Tibial nerve (tissue), 4 donors: ENCODE results near the gene C2orf81. TPM values are rescaled to one million over a fixed set of nuclear protein-coding genes. Genes with fewer than 3 reads are reported as not detected.

ENCODE experiments used
- DNase-seq, 2 donors: peaks; one replicate each; pipeline ENCODE4 v3.0.0-alpha.2; 2019; ENCODE audit warnings: low spot score in 2 of 2
- H3K27ac ChIP-seq, 4 donors: fragments of 200-600 bp; sonication (generic) in 3 of 4; one replicate each; pipeline ENCODE4 v1.5.1; 2017 to 2019; ENCODE audit warnings: mild to moderate bottlenecking in 1 of 4
- H3K27me3 ChIP-seq, 2 donors: fragments of 200-600 bp; sonication (generic) in 1 of 2; one replicate each; pipeline versions ENCODE4 v1.5.1 to v1.6.0; 2017 to 2019
- H3K36me3 ChIP-seq, 3 donors: fragments of 200-600 bp; sonication (generic); one replicate each; pipeline ENCODE4 v1.5.1; 2018 to 2019
- H3K4me1 ChIP-seq, 4 donors: fragments of 200-600 bp; sonication (generic) in 3 of 4; one replicate each; pipeline ENCODE4 v1.5.1; 2017 to 2019
- H3K4me3 ChIP-seq, 4 donors: fragments of 200-600 bp; sonication (generic) in 3 of 4; one replicate each; pipeline ENCODE4 v1.5.1; 2017 to 2019; ENCODE audit warnings: mild to moderate bottlenecking in 1 of 4, moderate library complexity in 1 of 4
- H3K9me3 ChIP-seq, 4 donors: fragments of 200-600 bp; sonication (generic) in 3 of 4; one replicate each; pipeline ENCODE4 v1.5.1; 2017 to 2019
- EP300 ChIP-seq, 2 donors: sonication (generic); formaldehyde crosslinking; IDR thresholded peaks; one replicate each; pipeline ENCODE4 v1.6.1; 2017; ENCODE audit warnings: antibody characterized with exemption in 2 of 2, mild to moderate bottlenecking in 1 of 2
- POLR2A ChIP-seq, 2 donors: fragments of 450-650 bp; IDR thresholded peaks; one replicate each; pipeline ENCODE4 v1.6.1; 2017; ENCODE audit warnings: antibody characterized with exemption in 2 of 2, mild to moderate bottlenecking in 2 of 2, moderate library complexity in 2 of 2
- whole genome bisulfite sequencing, 2 donors: methylation state at CpG; one replicate each; pipeline ENCODE4 v1.1.5; 2018; 5-methylcytosine and 5-hydroxymethylcytosine counted together
- total RNA-seq, 4 donors: library from RNA; depleted of rRNA; stranded (reverse); fragments of >200 nt; gene quantifications; one replicate each; pipeline ENCODE4 v1.1.0, GENCODE V29; 2016
- TF ChIP-seq, protein P1 (sequence below), 5 experiments: fragments of 200-600 bp in 3 of 5; fragments of 450-650 bp in 2 of 5; sonication (generic) in 3 of 5; IDR thresholded peaks; one replicate each; pipeline ENCODE4 v1.5.1; 2016 to 2019; ENCODE audit warnings: antibody characterized with exemption in 5 of 5, mild to moderate bottlenecking in 3 of 5, moderate library complexity in 2 of 5

Gene C2orf81
- total RNA-seq, 4 donors from 2014 or later = 4.5 to 14.4 (median 5.3) TPM

DNA sequence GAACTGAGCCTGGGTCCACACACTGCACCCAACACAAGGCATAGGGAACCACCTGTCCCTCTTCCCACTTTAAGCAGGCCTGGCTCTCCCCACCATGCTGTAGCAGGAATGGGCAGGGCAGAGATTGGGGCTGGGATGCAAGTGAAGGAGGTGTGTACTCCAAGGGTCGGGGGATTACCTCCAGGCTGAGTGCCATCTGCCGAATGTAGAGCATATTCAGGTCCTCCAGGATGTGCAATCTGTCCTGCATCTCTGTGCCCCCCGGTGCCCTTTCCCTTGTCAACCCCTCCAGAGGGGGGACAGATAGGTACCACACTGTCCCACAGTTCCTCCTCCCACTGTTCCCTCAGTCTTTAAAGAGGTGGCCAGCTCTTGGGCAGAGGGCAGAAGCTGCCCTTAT, 18.0 kb upstream of the C2orf81 start:
- H3K9me3 ChIP-seq = no peaks in the 10 kb centered on the region
- H3K36me3 ChIP-seq = peaks cover 0 to 5% (median 0%) of the 10 kb centered on the region in 3 donors
- WGBS, 2 donors = 26 to 29% methylated on average over 3 of the region's 3 CpGs
- peak overlapping the region; percentile 45 to 66 (median 56) for H3K4me3 ChIP-seq
- peaks cover 0 to 87% (median 11%) of the 10 kb centered on the region in 4 donors for H3K4me1 ChIP-seq
- TF ChIP-seq EP300 (IDR thresholded peaks at IDR 0.05) (no peak), POLR2A (IDR thresholded peaks at IDR 0.05) (no peak)
- TF ChIP-seq, protein P1, sequence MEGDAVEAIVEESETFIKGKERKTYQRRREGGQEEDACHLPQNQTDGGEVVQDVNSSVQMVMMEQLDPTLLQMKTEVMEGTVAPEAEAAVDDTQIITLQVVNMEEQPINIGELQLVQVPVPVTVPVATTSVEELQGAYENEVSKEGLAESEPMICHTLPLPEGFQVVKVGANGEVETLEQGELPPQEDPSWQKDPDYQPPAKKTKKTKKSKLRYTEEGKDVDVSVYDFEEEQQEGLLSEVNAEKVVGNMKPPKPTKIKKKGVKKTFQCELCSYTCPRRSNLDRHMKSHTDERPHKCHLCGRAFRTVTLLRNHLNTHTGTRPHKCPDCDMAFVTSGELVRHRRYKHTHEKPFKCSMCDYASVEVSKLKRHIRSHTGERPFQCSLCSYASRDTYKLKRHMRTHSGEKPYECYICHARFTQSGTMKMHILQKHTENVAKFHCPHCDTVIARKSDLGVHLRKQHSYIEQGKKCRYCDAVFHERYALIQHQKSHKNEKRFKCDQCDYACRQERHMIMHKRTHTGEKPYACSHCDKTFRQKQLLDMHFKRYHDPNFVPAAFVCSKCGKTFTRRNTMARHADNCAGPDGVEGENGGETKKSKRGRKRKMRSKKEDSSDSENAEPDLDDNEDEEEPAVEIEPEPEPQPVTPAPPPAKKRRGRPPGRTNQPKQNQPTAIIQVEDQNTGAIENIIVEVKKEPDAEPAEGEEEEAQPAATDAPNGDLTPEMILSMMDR (IDR thresholded peaks at IDR 0.05) = no peak
- no peaks in the 10 kb centered on the region for H3K27me3 ChIP-seq
- no peak for DNase-seq
- H3K27ac ChIP-seq = peak overlapping the region; percentile 83 to 94 (median 86)

DNA sequence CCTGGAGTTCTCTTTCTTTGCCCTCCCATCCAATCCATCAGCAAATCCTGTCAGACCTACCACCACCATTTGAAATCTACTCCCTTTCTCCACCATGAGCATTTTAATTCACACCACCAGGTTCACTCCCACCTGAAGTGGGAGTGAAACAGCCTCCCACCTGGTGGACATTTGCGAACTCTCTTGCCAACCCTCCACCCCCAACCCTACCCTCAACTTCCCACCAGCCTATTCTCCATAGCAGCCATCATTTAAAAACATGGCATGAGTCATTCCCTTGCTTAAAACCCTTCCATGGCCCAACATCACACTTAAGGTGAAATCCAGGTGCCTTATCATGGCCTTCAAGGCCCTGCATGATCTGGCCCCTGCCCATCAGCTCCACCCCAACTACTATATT, 16.8 kb upstream of the C2orf81 start:
- peaks cover 0 to 84% (median 11%) of the 10 kb centered on the region in 4 donors for H3K4me1 ChIP-seq
- H3K27me3 ChIP-seq = no peaks in the 10 kb centered on the region
- DNase-seq = no peak
- TF ChIP-seq POLR2A (IDR thresholded peaks at IDR 0.05) (no peak), EP300 (IDR thresholded peaks at IDR 0.05) (no peak)
- TF ChIP-seq, protein P1 (IDR thresholded peaks at IDR 0.05) = peak in 1 of 5 experiments; percentile 15
- peak overlapping the region; percentile 45 to 66 (median 56) for H3K4me3 ChIP-seq
- 73% methylated on average over 1 of the region's 1 CpG for WGBS, 2 donors
- H3K9me3 ChIP-seq = no peaks in the 10 kb centered on the region
- peak overlapping the region; percentile 83 to 94 (median 86) for H3K27ac ChIP-seq
- H3K36me3 ChIP-seq = peaks cover 0 to 5% (median 0%) of the 10 kb centered on the region in 3 donors

DNA sequence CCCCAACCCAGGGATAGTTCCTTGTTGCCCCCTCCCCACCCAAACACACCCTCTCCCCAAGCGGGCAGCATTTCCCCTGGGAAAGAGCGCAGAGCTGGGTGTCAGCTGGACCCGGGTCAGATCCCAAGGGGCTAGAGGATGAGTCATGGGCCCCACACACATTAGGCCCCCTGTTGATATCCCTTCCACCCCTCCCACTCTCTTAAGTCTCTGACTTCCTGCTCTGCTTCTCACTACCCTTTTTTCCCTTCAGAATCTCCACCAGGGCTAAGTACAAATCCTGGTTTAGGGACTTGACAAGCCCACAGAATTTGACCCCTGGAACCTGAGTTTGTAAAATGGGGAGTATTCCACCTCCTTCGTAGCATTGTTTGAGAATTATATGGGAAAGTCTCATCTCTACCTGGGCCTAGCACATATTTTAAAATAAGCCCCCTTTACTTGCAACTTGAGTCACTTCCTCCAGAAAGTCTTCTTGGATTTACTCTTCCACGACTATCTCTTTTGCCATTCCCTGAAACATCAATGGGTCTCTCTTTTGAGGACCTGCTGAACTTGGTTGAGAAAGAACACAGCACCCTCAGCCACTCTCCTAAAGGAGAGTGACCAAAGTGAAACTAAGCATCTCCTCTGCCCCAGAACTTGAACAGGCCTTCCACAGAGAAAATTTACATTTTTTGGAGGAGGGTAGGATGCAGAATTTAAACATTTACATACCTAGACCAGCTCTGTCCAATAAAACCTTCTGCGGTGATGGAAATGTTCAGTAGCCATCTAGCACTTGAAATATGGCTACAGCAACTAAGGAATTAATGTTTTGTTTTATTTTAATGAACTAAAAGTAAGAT, 15.7 kb upstream of the C2orf81 start:
- 42% methylated on average over 6 of the region's 6 CpGs for WGBS, 2 donors
- Histone ChIP-seq H3K4me1 (peaks cover 0 to 85% (median 11%) of the 10 kb centered on the region in 4 donors), H3K27me3 (no peaks in the 10 kb centered on the region), H3K4me3 (peak overlapping the region; percentile 18 to 66 (median 34)), H3K9me3 (no peaks in the 10 kb centered on the region), H3K27ac (peak overlapping the region; percentile 31 to 94 (median 86)), H3K36me3 (peaks cover 0 to 11% (median 3%) of the 10 kb centered on the region in 3 donors)
- TF ChIP-seq EP300 (IDR thresholded peaks at IDR 0.05) (no peak), POLR2A (IDR thresholded peaks at IDR 0.05) (no peak)
- TF ChIP-seq, protein P1 (IDR thresholded peaks at IDR 0.05) = no peak
- DNase-seq = no peak

DNA sequence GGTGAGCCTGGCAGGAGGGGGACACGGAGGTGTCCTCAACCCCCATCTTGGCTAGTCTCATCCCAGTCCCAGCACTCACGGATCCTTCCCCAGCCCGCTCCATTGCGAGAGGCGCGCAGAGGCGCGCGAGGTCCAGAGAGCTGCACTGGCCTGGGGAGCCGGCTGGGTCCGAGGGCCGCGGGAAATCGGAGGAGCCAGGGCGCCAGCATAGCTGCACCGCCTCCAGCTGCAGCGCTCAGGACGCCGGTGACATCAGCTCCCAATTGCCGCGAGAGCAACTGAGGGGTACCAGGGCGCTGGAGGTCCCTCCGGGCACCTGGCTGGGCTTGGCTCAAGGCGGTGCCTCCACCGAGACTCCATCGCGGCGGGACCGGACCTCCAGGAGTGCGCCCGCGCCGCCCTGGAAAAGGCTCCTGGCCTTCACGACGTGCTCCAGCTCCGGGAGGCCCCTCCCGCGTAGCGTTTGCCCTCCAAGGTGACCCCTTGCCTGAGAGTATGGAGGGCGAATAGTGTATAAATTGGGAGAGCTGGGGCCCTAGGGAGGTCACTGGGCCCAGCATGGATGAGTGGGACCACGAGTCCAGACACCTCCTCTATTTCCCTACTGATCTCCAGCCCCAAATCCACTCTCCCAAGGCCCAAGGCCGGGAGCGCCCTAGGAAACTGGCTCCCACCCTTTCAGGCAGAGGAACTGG, 14.8 kb upstream of the C2orf81 start:
- Histone ChIP-seq H3K9me3 (no peaks in the 10 kb centered on the region), H3K27ac (peak overlapping the region; percentile 31 to 94 (median 86)), H3K4me3 (peak overlapping the region; percentile 18 to 66 (median 34)), H3K36me3 (peaks cover 0 to 20% (median 5%) of the 10 kb centered on the region in 3 donors), H3K27me3 (no peaks in the 10 kb centered on the region), H3K4me1 (peaks cover 0 to 80% (median 7%) of the 10 kb centered on the region in 4 donors)
- 38 to 44% methylated on average over 35 to 43 of the region's 43 CpGs for WGBS, 2 donors
- TF ChIP-seq, protein P1 (IDR thresholded peaks at IDR 0.05) = no peak
- no peak for TF ChIP-seq EP300 (IDR thresholded peaks at IDR 0.05)
- TF ChIP-seq POLR2A (IDR thresholded peaks at IDR 0.05) = no peak
- no peak for DNase-seq
